ENCODE results near the gene POLR2M.

Gene POLR2M

GRCh38 chr15:57720867-57721266, 14.4 kb downstream of the POLR2M start:
- ChIA-PET POLR2A (no interaction called here), CTCF (interaction anchor here (1.0 kb wide), 1 partner anchor 11 kb away, joined by 3 read pairs; no protein-coding TSS in a partner anchor)
- DNase-seq (ENCODE audit: extremely low spot score) = no peak
- TF ChIP-seq ZNF384 (IDR thresholded peaks at IDR 0.05) (no peak), LEF1 (IDR thresholded peaks at IDR 0.05; ENCODE audit: borderline replicate concordance) (no peak), SUZ12 (IDR thresholded peaks at IDR 0.05) (no peak), FOXM1 (IDR thresholded peaks at IDR 0.05; ENCODE audit: borderline replicate concordance) (no peak), ARNT (IDR thresholded peaks at IDR 0.05) (no peak), L3MBTL2 (conservative IDR thresholded peaks at IDR 0.05) (no peak), TARDBP (IDR thresholded peaks at IDR 0.05) (no peak), HDGF (IDR thresholded peaks at IDR 0.05; ENCODE audit: borderline replicate concordance) (no peak), NFRKB (IDR thresholded peaks at IDR 0.05) (no peak), FOXK2 (IDR thresholded peaks at IDR 0.05) (no peak), BHLHE40 (IDR thresholded peaks at IDR 0.05; ENCODE audit: borderline replicate concordance) (no peak), CTBP1 (IDR thresholded peaks at IDR 0.05; ENCODE audit: borderline replicate concordance) (no peak), SP1 (IDR thresholded peaks at IDR 0.05) (no peak)
- TF ChIP-seq, protein P1, sequence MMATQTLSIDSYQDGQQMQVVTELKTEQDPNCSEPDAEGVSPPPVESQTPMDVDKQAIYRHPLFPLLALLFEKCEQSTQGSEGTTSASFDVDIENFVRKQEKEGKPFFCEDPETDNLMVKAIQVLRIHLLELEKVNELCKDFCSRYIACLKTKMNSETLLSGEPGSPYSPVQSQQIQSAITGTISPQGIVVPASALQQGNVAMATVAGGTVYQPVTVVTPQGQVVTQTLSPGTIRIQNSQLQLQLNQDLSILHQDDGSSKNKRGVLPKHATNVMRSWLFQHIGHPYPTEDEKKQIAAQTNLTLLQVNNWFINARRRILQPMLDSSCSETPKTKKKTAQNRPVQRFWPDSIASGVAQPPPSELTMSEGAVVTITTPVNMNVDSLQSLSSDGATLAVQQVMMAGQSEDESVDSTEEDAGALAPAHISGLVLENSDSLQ (IDR thresholded peaks at IDR 0.05) = no peak

DNA sequence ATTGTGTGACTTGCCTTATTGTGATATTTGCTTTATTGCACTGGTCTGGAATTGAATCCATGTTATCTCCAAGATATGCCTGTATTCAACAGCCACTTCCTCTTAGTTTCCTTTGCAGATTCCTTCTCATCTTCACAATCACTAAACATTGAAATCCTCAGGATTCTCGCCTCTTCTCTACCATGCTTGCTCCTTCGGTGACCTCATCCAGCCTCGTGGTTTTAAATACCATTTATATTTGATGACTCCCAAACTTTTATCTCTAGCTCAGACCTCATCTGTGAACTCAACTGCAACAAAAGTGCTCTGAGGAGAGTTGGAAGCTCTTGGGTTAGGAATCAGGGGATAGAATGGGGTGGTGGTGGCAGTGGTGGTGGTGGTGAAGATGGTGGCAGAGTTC, 19.9 kb downstream of the POLR2M start:
- CTCF ChIA-PET = no interaction called here
- TF ChIP-seq TARDBP (IDR thresholded peaks at IDR 0.05) (no peak), BHLHE40 (IDR thresholded peaks at IDR 0.05; ENCODE audit: borderline replicate concordance) (no peak), FOXK2 (IDR thresholded peaks at IDR 0.05) (no peak), HDGF (IDR thresholded peaks at IDR 0.05; ENCODE audit: borderline replicate concordance) (no peak), L3MBTL2 (conservative IDR thresholded peaks at IDR 0.05) (no peak), FOXA1 (IDR thresholded peaks at IDR 0.05) (no peak), SP1 (IDR thresholded peaks at IDR 0.05) (no peak), SUZ12 (IDR thresholded peaks at IDR 0.05) (no peak), NFRKB (IDR thresholded peaks at IDR 0.05) (no peak), CTBP1 (IDR thresholded peaks at IDR 0.05; ENCODE audit: borderline replicate concordance) (no peak), ELF4 (IDR thresholded peaks at IDR 0.05) (no peak), ZNF384 (IDR thresholded peaks at IDR 0.05) (no peak), LEF1 (IDR thresholded peaks at IDR 0.05; ENCODE audit: borderline replicate concordance) (no peak), FOXM1 (IDR thresholded peaks at IDR 0.05; ENCODE audit: borderline replicate concordance) (no peak), ARNT (IDR thresholded peaks at IDR 0.05) (no peak)
- TF ChIP-seq, protein P1 (IDR thresholded peaks at IDR 0.05) = no peak
- POLR2A ChIA-PET = no interaction called here
- no peak for DNase-seq (ENCODE audit: extremely low spot score)

GRCh38 chr15:57727031-57727430, 20.5 kb downstream of the POLR2M start:
- CTCF ChIA-PET = no interaction called here
- POLR2A ChIA-PET = no interaction called here
- DNase-seq (ENCODE audit: extremely low spot score) = no peak
- TF ChIP-seq HDGF (IDR thresholded peaks at IDR 0.05; ENCODE audit: borderline replicate concordance) = no peak

GRCh38 chr15:57728436-57728835, 21.9 kb downstream of the POLR2M start:
- DNase-seq (ENCODE audit: extremely low spot score) = no peak
- ChIA-PET POLR2A (no interaction called here), CTCF (no interaction called here)
- no peak for TF ChIP-seq L3MBTL2 (conservative IDR thresholded peaks at IDR 0.05)
- no peak for TF ChIP-seq SUZ12 (IDR thresholded peaks at IDR 0.05)
- TF ChIP-seq FOXK2 (IDR thresholded peaks at IDR 0.05) = no peak
- TF ChIP-seq FOXA1 (IDR thresholded peaks at IDR 0.05) = no peak
- no peak for TF ChIP-seq NFRKB (IDR thresholded peaks at IDR 0.05)
- no peak for TF ChIP-seq ARNT (IDR thresholded peaks at IDR 0.05)
- TF ChIP-seq BHLHE40 (IDR thresholded peaks at IDR 0.05; ENCODE audit: borderline replicate concordance) = no peak
- no peak for TF ChIP-seq ELF4 (IDR thresholded peaks at IDR 0.05)
- no peak for TF ChIP-seq FOXM1 (IDR thresholded peaks at IDR 0.05; ENCODE audit: borderline replicate concordance)

GRCh38 chr15:57730876-57731275, 24.4 kb downstream of the POLR2M start:
- TF ChIP-seq ELF4 (IDR thresholded peaks at IDR 0.05) = no peak
- TF ChIP-seq TARDBP (IDR thresholded peaks at IDR 0.05) = no peak
- TF ChIP-seq CTBP1 (IDR thresholded peaks at IDR 0.05; ENCODE audit: borderline replicate concordance) = no peak
- no peak for TF ChIP-seq L3MBTL2 (conservative IDR thresholded peaks at IDR 0.05)
- TF ChIP-seq ZNF384 (IDR thresholded peaks at IDR 0.05) = no peak
- TF ChIP-seq FOXM1 (IDR thresholded peaks at IDR 0.05; ENCODE audit: borderline replicate concordance) = no peak
- TF ChIP-seq SP1 (IDR thresholded peaks at IDR 0.05) = no peak
- TF ChIP-seq ARNT (IDR thresholded peaks at IDR 0.05) = no peak
- TF ChIP-seq SUZ12 (IDR thresholded peaks at IDR 0.05) = no peak
- TF ChIP-seq, protein P1 (IDR thresholded peaks at IDR 0.05) = no peak
- no peak for TF ChIP-seq LEF1 (IDR thresholded peaks at IDR 0.05; ENCODE audit: borderline replicate concordance)
- TF ChIP-seq FOXA1 (IDR thresholded peaks at IDR 0.05) = no peak
- TF ChIP-seq NFRKB (IDR thresholded peaks at IDR 0.05) = no peak
- TF ChIP-seq HDGF (IDR thresholded peaks at IDR 0.05; ENCODE audit: borderline replicate concordance) = no peak
- TF ChIP-seq FOXK2 (IDR thresholded peaks at IDR 0.05) = no peak
- no peak for TF ChIP-seq BHLHE40 (IDR thresholded peaks at IDR 0.05; ENCODE audit: borderline replicate concordance)
- ChIA-PET POLR2A (no interaction called here), CTCF (interaction anchor here (0.6 to 1.4 kb wide), 2 partner anchors 340 to 1948 kb away, joined by 3 read pairs; no protein-coding TSS in a partner anchor)
- DNase-seq (ENCODE audit: extremely low spot score) = no peak

GRCh38 chr15:57731530-57732103, 25.1 kb downstream of the POLR2M start:
- CTCF ChIA-PET = interaction anchor here (0.5 to 1.4 kb wide), 6 partner anchors 13 to 444 kb away, joined by 3 to 5 read pairs (median 3); no protein-coding TSS in a partner anchor
- TF ChIP-seq FOXA1 (IDR thresholded peaks at IDR 0.05) (no peak), LEF1 (IDR thresholded peaks at IDR 0.05; ENCODE audit: borderline replicate concordance) (no peak), SP1 (IDR thresholded peaks at IDR 0.05) (no peak), SUZ12 (IDR thresholded peaks at IDR 0.05) (no peak)
- POLR2A ChIA-PET = no interaction called here

More at GRCh38 chr15:57731530-57732103, 25.1 kb downstream of the POLR2M start:
- DNase-seq (ENCODE audit: extremely low spot score) = no peak
